Duodenal mucosa (tissue), 2 donors: ENCODE data around the gene SLC25A45.
A peak's percentile ranks its signal among the peaks of the same experiment; 100 is the strongest.

Experiments
- H3K27ac ChIP-seq: one replicate; pipeline ENCODE4 v1.7.0; 2013; ENCODE audit warnings: low read depth, low read length
- H3K27me3 ChIP-seq, 2 donors: one replicate each; pipeline ENCODE4 v1.7.0; 2013; ENCODE audit warnings: low read length in 2 of 2, control low read depth in 1 of 2; ENCODE audit not compliant: insufficient read depth in 2 of 2, control insufficient read depth in 1 of 2
- H3K36me3 ChIP-seq, 2 donors: one replicate each; pipeline ENCODE4 v1.7.0; 2013; ENCODE audit warnings: low read length in 2 of 2, control low read depth in 1 of 2; ENCODE audit not compliant: insufficient read depth in 2 of 2, control insufficient read depth in 1 of 2
- H3K4me1 ChIP-seq, 2 donors: one replicate each; pipeline ENCODE4 v1.7.0; 2013; ENCODE audit warnings: low read length in 2 of 2, control low read depth in 1 of 2; ENCODE audit not compliant: insufficient read depth in 2 of 2, control insufficient read depth in 1 of 2
- H3K4me3 ChIP-seq, 2 donors: one replicate each; pipeline ENCODE4 v1.7.0; 2013; ENCODE audit warnings: low read length in 2 of 2, low read depth in 1 of 2
- H3K9ac ChIP-seq, 2 donors: one replicate each; pipeline ENCODE4 v1.7.0; 2013; ENCODE audit warnings: low read length in 2 of 2, low read depth in 1 of 2
- H3K9me3 ChIP-seq, 2 donors: one replicate each; pipeline ENCODE4 v1.7.0; 2013; ENCODE audit warnings: low read length in 2 of 2, control low read depth in 1 of 2; ENCODE audit not compliant: control insufficient read depth in 1 of 2

The SLC25A45 gene

GRCh38 chr11:65378208-65378927 lies 4.1 kb downstream of the SLC25A45 start:
- peak overlapping the region; percentile 2 to 25 for H3K4me3 ChIP-seq
- H3K9me3 ChIP-seq, result no peaks in the 10 kb centered on the region
- peak overlapping the region; percentile 25 to 35 for H3K9ac ChIP-seq
- H3K27me3 ChIP-seq, result no peaks in the 10 kb centered on the region
- H3K4me1 ChIP-seq, result peaks cover 46 to 63% of the 10 kb centered on the region in 2 donors
- no peak overlapping the region for H3K27ac ChIP-seq
- no peaks in the 10 kb centered on the region for H3K36me3 ChIP-seq

DNA sequence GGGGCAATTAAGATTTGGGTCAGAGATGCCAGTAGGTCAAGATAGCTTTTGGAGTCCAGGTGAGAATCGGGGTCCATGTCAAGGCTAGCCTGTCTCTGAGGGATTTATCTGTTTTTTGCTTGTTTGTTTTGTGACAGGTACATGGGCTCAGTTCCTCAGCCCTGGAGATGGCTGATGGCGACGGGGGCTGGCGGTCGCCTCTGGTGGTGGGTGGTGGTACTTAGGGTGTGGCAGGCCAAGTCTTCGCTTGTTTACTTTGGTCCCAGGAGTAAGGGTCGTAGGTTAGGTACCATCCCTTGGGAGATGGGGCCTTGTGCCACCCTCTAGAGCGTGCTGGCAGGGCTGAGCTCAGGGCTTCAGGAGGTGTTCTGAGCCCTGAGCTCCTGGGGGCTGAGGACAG lies 4.7 kb downstream of the SLC25A45 start:
- no peaks in the 10 kb centered on the region for H3K36me3 ChIP-seq
- H3K4me1 ChIP-seq, result peaks cover 40 to 58% of the 10 kb centered on the region in 2 donors
- H3K27me3 ChIP-seq, result no peaks in the 10 kb centered on the region
- no peak overlapping the region for H3K4me3 ChIP-seq
- no peak overlapping the region for H3K27ac ChIP-seq
- H3K9ac ChIP-seq, result peak overlapping the region in 1 of 2 donors; percentile 25
- no peaks in the 10 kb centered on the region for H3K9me3 ChIP-seq

GRCh38 chr11:65377036-65377435 lies 5.4 kb downstream of the SLC25A45 start:
- H3K4me1 ChIP-seq, result peaks cover 36 to 52% of the 10 kb centered on the region in 2 donors
- no peak overlapping the region for H3K4me3 ChIP-seq
- no peaks in the 10 kb centered on the region for H3K36me3 ChIP-seq
- no peak overlapping the region for H3K9ac ChIP-seq
- no peaks in the 10 kb centered on the region for H3K9me3 ChIP-seq
- no peaks in the 10 kb centered on the region for H3K27me3 ChIP-seq
- no peak overlapping the region for H3K27ac ChIP-seq

GRCh38 chr11:65376138-65376713 lies 6.2 kb downstream of the SLC25A45 start:
- Histone ChIP-seq H3K27me3 (no peaks in the 10 kb centered on the region), H3K9ac (no peak overlapping the region), H3K36me3 (no peaks in the 10 kb centered on the region), H3K4me1 (peaks cover 36 to 45% of the 10 kb centered on the region in 2 donors), H3K27ac (no peak overlapping the region), H3K9me3 (no peaks in the 10 kb centered on the region), H3K4me3 (no peak overlapping the region)

GRCh38 chr11:65375012-65375411 lies 7.4 kb downstream of the SLC25A45 start:
- Histone ChIP-seq H3K4me1 (peaks cover 30 to 33% of the 10 kb centered on the region in 2 donors), H3K27ac (no peak overlapping the region), H3K36me3 (no peaks in the 10 kb centered on the region), H3K9me3 (no peaks in the 10 kb centered on the region), H3K27me3 (no peaks in the 10 kb centered on the region), H3K4me3 (no peak overlapping the region), H3K9ac (no peak overlapping the region)

GRCh38 chr11:65373839-65374580 lies 8.4 kb downstream of the SLC25A45 start:
- Histone ChIP-seq H3K4me3 (no peak overlapping the region), H3K9ac (no peak overlapping the region), H3K27ac (no peak overlapping the region), H3K36me3 (no peaks in the 10 kb centered on the region), H3K9me3 (no peaks in the 10 kb centered on the region), H3K4me1 (peaks cover 20 to 24% of the 10 kb centered on the region in 2 donors), H3K27me3 (no peaks in the 10 kb centered on the region)

- peaks cover 19 to 20% of the 10 kb centered on the region in 2 donors for H3K4me1 ChIP-seq
- H3K36me3 ChIP-seq, result no peaks in the 10 kb centered on the region
- no peak overlapping the region for H3K27ac ChIP-seq
- H3K9me3 ChIP-seq, result no peaks in the 10 kb centered on the region
- H3K4me3 ChIP-seq, result no peak overlapping the region
- no peaks in the 10 kb centered on the region for H3K27me3 ChIP-seq
- H3K9ac ChIP-seq, result no peak overlapping the region
These were observed 11.8 kb downstream of the SLC25A45 start for GRCh38 chr11:65370659-65371049.

DNA sequence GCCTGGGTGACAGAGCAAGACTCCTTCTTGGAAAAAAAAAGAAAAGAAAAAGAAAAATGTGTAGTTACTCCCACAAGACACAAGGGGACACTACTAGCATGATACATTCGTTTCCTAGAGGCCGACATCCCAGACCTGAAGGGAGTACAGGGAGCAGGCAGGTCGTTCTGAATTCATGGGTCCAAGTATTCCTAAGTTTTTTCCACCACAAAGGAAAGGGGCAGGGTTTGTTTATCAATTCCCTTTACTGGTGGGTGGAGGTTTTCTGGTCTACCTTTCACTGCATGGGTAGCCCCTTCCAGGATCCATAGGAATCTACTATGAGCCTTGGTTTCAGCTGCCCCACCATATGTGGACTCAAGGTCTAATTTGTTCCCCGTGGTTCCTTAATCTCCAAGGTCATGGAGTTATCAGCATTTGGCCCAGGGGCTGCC lies 16.1 kb downstream of the SLC25A45 start:
- Histone ChIP-seq H3K4me3 (peak overlapping the region; percentile 32 to 36), H3K27ac (peak overlapping the region; percentile 1)

DNA sequence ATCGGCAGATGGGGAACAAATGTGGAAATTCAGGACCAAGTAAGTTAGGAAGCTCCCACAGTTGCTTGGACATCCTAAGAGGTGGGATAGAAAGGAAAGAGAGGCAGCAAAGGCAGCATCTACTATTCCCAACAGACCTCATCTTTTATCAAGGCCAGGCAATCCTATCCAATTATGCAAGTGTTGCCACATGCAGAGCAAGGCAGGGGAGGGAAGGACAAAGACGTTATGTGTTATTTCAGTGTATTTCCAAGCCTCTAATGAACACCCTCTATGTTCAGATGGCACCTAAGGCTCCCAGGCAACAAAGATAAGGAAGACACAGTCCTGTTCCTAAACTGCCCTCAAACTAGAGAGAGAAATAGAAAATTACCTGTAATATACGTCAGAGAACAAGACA lies 18.7 kb downstream of the SLC25A45 start:
- Histone ChIP-seq H3K36me3 (no peaks in the 10 kb centered on the region), H3K9me3 (no peaks in the 10 kb centered on the region), H3K27ac (no peak overlapping the region), H3K27me3 (no peaks in the 10 kb centered on the region), H3K4me3 (no peak overlapping the region), H3K9ac (no peak overlapping the region), H3K4me1 (peaks cover 8 to 10% of the 10 kb centered on the region in 2 donors)

More for the DNA sequence above, 16.1 kb downstream of the SLC25A45 start:
- Histone ChIP-seq H3K9me3 (no peaks in the 10 kb centered on the region), H3K4me1 (peaks cover 14 to 15% of the 10 kb centered on the region in 2 donors), H3K27me3 (no peaks in the 10 kb centered on the region), H3K9ac (peak overlapping the region; percentile 23 to 57), H3K36me3 (no peaks in the 10 kb centered on the region)

- Histone ChIP-seq H3K27me3 (no peaks in the 10 kb centered on the region), H3K4me1 (peaks cover 9 to 17% of the 10 kb centered on the region in 2 donors), H3K4me3 (no peak overlapping the region), H3K27ac (no peak overlapping the region), H3K9ac (no peak overlapping the region), H3K36me3 (no peaks in the 10 kb centered on the region), H3K9me3 (no peaks in the 10 kb centered on the region)
These were observed 19.5 kb downstream of the SLC25A45 start for GRCh38 chr11:65362966-65363365.
